ENCODE data around the gene RFTN1. TPM values are rescaled to one million over a fixed set of nuclear protein-coding genes. Genes with fewer than 3 reads are reported as not detected.
A peak's percentile ranks its signal among the peaks of the same experiment; 100 is the strongest.

Gene RFTN1
- total and polyA plus RNA-seq, 2 experiments from 2014 or later: 3.3 to 7.2 TPM

GRCh38 chr3:16467393-16467792 is 46.1 kb downstream of the RFTN1 start:
- Histone ChIP-seq H3K9me2 (ENCODE audit: insufficient read depth) (peaks cover 3% of the 10 kb centered on the region; the same call in 1 of the 2 replicates), H2AFZ (peak overlapping the region; percentile 57; the same call in 1 of the 2 replicates), H3K4me3 (no peak overlapping the region), H3K36me3 (ENCODE audit: insufficient read depth) (no peaks in the 10 kb centered on the region), H3K27me3 (ENCODE audit: insufficient read depth) (no peaks in the 10 kb centered on the region), H3F3A (replicated peaks; ENCODE audit: low read depth) (no peaks in the 10 kb centered on the region), H3K79me2 (replicated peaks; ENCODE audit: insufficient read depth) (no peaks in the 10 kb centered on the region), H3K27ac (ENCODE audit: low read depth) (no peak overlapping the region), H3K4me1 (ENCODE audit: insufficient read depth) (peaks cover 11% of the 10 kb centered on the region), H3K4me2 (peak overlapping the region; percentile 39; the same call in 1 of the 2 replicates), H4K20me1 (replicated peaks; ENCODE audit: insufficient read depth) (no peaks in the 10 kb centered on the region)
- peaks cover 6% of the 10 kb centered on the region for H3K27me3 Mint-ChIP-seq (ENCODE audit: insufficient read depth, low read depth, poor library complexity)
- no peak overlapping the region for H3K27ac Mint-ChIP-seq
- H3K4me3 Mint-ChIP-seq: no peak overlapping the region
- H3K36me3 Mint-ChIP-seq (ENCODE audit: low read depth): peaks cover 11% of the 10 kb centered on the region; the same call in 2 of the 3 replicates
- peaks cover 10% of the 10 kb centered on the region for H3K9me3 Mint-ChIP-seq
- TF ChIP-seq EZH2phosphoT487 (IDR thresholded peaks at IDR 0.05; ENCODE audit: unreplicated experiment): no peak
- TF ChIP-seq NANOG (IDR thresholded peaks at IDR 0.05; ENCODE audit: borderline replicate concordance): no peak
- TF ChIP-seq, protein P1, sequence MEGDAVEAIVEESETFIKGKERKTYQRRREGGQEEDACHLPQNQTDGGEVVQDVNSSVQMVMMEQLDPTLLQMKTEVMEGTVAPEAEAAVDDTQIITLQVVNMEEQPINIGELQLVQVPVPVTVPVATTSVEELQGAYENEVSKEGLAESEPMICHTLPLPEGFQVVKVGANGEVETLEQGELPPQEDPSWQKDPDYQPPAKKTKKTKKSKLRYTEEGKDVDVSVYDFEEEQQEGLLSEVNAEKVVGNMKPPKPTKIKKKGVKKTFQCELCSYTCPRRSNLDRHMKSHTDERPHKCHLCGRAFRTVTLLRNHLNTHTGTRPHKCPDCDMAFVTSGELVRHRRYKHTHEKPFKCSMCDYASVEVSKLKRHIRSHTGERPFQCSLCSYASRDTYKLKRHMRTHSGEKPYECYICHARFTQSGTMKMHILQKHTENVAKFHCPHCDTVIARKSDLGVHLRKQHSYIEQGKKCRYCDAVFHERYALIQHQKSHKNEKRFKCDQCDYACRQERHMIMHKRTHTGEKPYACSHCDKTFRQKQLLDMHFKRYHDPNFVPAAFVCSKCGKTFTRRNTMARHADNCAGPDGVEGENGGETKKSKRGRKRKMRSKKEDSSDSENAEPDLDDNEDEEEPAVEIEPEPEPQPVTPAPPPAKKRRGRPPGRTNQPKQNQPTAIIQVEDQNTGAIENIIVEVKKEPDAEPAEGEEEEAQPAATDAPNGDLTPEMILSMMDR (conservative IDR thresholded peaks at IDR 0.05; ENCODE audit: low read depth in 2 of 2): no peak
- no peak for TF ChIP-seq ZNF114 (CRISPR knock-in tag; IDR thresholded peaks at IDR 0.05)
- no peak for TF ChIP-seq STAT1 (IDR thresholded peaks at IDR 0.05; ENCODE audit: unreplicated experiment)
- TF ChIP-seq, protein P2, sequence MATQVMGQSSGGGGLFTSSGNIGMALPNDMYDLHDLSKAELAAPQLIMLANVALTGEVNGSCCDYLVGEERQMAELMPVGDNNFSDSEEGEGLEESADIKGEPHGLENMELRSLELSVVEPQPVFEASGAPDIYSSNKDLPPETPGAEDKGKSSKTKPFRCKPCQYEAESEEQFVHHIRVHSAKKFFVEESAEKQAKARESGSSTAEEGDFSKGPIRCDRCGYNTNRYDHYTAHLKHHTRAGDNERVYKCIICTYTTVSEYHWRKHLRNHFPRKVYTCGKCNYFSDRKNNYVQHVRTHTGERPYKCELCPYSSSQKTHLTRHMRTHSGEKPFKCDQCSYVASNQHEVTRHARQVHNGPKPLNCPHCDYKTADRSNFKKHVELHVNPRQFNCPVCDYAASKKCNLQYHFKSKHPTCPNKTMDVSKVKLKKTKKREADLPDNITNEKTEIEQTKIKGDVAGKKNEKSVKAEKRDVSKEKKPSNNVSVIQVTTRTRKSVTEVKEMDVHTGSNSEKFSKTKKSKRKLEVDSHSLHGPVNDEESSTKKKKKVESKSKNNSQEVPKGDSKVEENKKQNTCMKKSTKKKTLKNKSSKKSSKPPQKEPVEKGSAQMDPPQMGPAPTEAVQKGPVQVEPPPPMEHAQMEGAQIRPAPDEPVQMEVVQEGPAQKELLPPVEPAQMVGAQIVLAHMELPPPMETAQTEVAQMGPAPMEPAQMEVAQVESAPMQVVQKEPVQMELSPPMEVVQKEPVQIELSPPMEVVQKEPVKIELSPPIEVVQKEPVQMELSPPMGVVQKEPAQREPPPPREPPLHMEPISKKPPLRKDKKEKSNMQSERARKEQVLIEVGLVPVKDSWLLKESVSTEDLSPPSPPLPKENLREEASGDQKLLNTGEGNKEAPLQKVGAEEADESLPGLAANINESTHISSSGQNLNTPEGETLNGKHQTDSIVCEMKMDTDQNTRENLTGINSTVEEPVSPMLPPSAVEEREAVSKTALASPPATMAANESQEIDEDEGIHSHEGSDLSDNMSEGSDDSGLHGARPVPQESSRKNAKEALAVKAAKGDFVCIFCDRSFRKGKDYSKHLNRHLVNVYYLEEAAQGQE (IDR thresholded peaks at IDR 0.05; ENCODE audit: unreplicated experiment): no peak
- TF ChIP-seq EZH2 (IDR thresholded peaks at IDR 0.05; ENCODE audit: low read depth, unreplicated experiment): no peak
- TF ChIP-seq CREB1 (CRISPR knock-in tag; IDR thresholded peaks at IDR 0.05; ENCODE audit: low read depth): no peak
- TF ChIP-seq ETS1 (IDR thresholded peaks at IDR 0.05): no peak
- no peak for TF ChIP-seq JUNB (IDR thresholded peaks at IDR 0.05; ENCODE audit: unreplicated experiment)
- ATAC-seq: peak; percentile 57
- H3K4me1 Mint-ChIP-seq: peaks cover 13% of the 10 kb centered on the region
- peak; percentile 38 for DNase-seq (ENCODE audit: low spot score)

All from GM23338 (cell line).